Measurements from ENCODE around the gene MYH11. TPM values are rescaled to one million over a fixed set of nuclear protein-coding genes. Genes with fewer than 3 reads are reported as not detected.
"Not testable (repeated sequence)": the region's sequence is repeated elsewhere in the genome, so short reads cannot be mapped to it uniquely, and the experiment has no call there.

Gene MYH11
- total and polyA plus RNA-seq, 2 experiments from 2014 or later: 1.6 to 5.9 TPM

- TF ChIP-seq ZNF462 (CRISPR knock-in tag; IDR thresholded peaks at IDR 0.05) (no peak), NANOG (IDR thresholded peaks at IDR 0.05; ENCODE audit: borderline replicate concordance) (no peak), EZH2 (IDR thresholded peaks at IDR 0.05; ENCODE audit: low read depth, unreplicated experiment) (no peak)
These were observed 46.4 kb downstream of the MYH11 start (continued) for GRCh38 chr16:15810411-15810810.

DNA sequence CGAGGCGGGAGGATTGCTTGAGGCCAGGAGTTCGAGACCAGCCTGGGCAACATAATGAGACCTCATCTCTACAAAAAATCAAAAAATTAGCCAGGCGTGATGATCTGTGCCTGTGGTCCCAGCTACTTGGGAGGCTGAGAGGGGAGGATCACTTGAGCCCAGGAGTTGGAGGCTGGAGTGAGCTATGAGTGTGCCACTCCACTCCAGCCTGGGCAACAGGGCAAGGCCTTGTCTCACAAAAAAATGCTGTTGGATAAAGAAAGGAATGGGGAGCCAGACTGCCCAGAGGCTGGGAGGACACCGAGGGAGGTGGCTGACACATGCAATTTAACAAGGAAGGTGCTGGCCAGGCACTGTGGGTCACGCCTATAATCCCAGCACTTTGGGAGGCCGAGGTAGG lies 47.5 kb downstream of the MYH11 start:
- not testable (repeated sequence) for H3F3A ChIP-seq (replicated peaks; ENCODE audit: low read depth); H3K4me1 ChIP-seq (ENCODE audit: insufficient read depth); H3K27ac ChIP-seq (ENCODE audit: low read depth); H3K4me3 ChIP-seq; H3K9me3 Mint-ChIP-seq; H3K27ac Mint-ChIP-seq; ATAC-seq; H3K79me2 ChIP-seq (replicated peaks; ENCODE audit: insufficient read depth); H2AFZ ChIP-seq; H4K20me1 ChIP-seq (replicated peaks; ENCODE audit: insufficient read depth); H3K4me2 ChIP-seq; H3K27me3 Mint-ChIP-seq (ENCODE audit: insufficient read depth, low read depth, poor library complexity); H3K9me2 ChIP-seq (ENCODE audit: insufficient read depth); DNase-seq (ENCODE audit: low spot score); H3K36me3 ChIP-seq (ENCODE audit: insufficient read depth); H3K4me1 Mint-ChIP-seq; H3K27me3 ChIP-seq (ENCODE audit: insufficient read depth); H3K36me3 Mint-ChIP-seq (ENCODE audit: low read depth); H3K4me3 Mint-ChIP-seq

GRCh38 chr16:15808071-15808470 lies 48.8 kb downstream of the MYH11 start:
- no peak for ATAC-seq
- H3F3A ChIP-seq (replicated peaks; ENCODE audit: low read depth): no peaks in the 10 kb centered on the region
- TF ChIP-seq EZH2phosphoT487 (IDR thresholded peaks at IDR 0.05; ENCODE audit: unreplicated experiment) (no peak), POLR2AphosphoS5 (IDR thresholded peaks at IDR 0.05; ENCODE audit: low read depth) (no peak), ZNF331 (CRISPR knock-in tag; IDR thresholded peaks at IDR 0.05; ENCODE audit: low read depth) (no peak), ZNF114 (CRISPR knock-in tag; IDR thresholded peaks at IDR 0.05) (no peak), CREB1 (CRISPR knock-in tag; IDR thresholded peaks at IDR 0.05; ENCODE audit: low read depth) (no peak), NANOG (IDR thresholded peaks at IDR 0.05; ENCODE audit: borderline replicate concordance) (no peak), STAT1 (IDR thresholded peaks at IDR 0.05; ENCODE audit: unreplicated experiment) (no peak)
- TF ChIP-seq, protein P1, sequence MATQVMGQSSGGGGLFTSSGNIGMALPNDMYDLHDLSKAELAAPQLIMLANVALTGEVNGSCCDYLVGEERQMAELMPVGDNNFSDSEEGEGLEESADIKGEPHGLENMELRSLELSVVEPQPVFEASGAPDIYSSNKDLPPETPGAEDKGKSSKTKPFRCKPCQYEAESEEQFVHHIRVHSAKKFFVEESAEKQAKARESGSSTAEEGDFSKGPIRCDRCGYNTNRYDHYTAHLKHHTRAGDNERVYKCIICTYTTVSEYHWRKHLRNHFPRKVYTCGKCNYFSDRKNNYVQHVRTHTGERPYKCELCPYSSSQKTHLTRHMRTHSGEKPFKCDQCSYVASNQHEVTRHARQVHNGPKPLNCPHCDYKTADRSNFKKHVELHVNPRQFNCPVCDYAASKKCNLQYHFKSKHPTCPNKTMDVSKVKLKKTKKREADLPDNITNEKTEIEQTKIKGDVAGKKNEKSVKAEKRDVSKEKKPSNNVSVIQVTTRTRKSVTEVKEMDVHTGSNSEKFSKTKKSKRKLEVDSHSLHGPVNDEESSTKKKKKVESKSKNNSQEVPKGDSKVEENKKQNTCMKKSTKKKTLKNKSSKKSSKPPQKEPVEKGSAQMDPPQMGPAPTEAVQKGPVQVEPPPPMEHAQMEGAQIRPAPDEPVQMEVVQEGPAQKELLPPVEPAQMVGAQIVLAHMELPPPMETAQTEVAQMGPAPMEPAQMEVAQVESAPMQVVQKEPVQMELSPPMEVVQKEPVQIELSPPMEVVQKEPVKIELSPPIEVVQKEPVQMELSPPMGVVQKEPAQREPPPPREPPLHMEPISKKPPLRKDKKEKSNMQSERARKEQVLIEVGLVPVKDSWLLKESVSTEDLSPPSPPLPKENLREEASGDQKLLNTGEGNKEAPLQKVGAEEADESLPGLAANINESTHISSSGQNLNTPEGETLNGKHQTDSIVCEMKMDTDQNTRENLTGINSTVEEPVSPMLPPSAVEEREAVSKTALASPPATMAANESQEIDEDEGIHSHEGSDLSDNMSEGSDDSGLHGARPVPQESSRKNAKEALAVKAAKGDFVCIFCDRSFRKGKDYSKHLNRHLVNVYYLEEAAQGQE (IDR thresholded peaks at IDR 0.05; ENCODE audit: unreplicated experiment): no peak

More at GRCh38 chr16:15808071-15808470, 48.8 kb downstream of the MYH11 start:
- Histone ChIP-seq H3K27me3 (ENCODE audit: insufficient read depth) (no peaks in the 10 kb centered on the region), H4K20me1 (replicated peaks; ENCODE audit: insufficient read depth) (no peaks in the 10 kb centered on the region), H3K4me2 (no peak overlapping the region), H3K4me3 (no peak overlapping the region), H3K27ac (ENCODE audit: low read depth) (no peak overlapping the region), H3K36me3 (ENCODE audit: insufficient read depth) (no peaks in the 10 kb centered on the region), H3K4me1 (ENCODE audit: insufficient read depth) (no peaks in the 10 kb centered on the region; the same call in 1 of the 2 replicates), H3K9me2 (ENCODE audit: insufficient read depth) (no peaks in the 10 kb centered on the region), H3K79me2 (replicated peaks; ENCODE audit: insufficient read depth) (no peaks in the 10 kb centered on the region), H2AFZ (peak overlapping the region; percentile 81)
- H3K27ac Mint-ChIP-seq: no peak overlapping the region
- no peak for DNase-seq (ENCODE audit: low spot score)
- H3K27me3 Mint-ChIP-seq (ENCODE audit: insufficient read depth, low read depth, poor library complexity): peaks cover 8% of the 10 kb centered on the region
- H3K9me3 Mint-ChIP-seq: no peaks in the 10 kb centered on the region
- no peaks in the 10 kb centered on the region for H3K36me3 Mint-ChIP-seq (ENCODE audit: low read depth)
- H3K4me1 Mint-ChIP-seq: peaks cover 4% of the 10 kb centered on the region; the same call in 2 of the 3 replicates
- no peak overlapping the region for H3K4me3 Mint-ChIP-seq
